ENCODE data around the gene MALRD1.

Gene MALRD1

GRCh38 chr10:19385846-19386450 lies 337.3 kb downstream of the MALRD1 start:
- DNase-seq: no peak

GRCh38 chr10:19408924-19409323 lies 360.3 kb downstream of the MALRD1 start:
- no peak for DNase-seq

DNA sequence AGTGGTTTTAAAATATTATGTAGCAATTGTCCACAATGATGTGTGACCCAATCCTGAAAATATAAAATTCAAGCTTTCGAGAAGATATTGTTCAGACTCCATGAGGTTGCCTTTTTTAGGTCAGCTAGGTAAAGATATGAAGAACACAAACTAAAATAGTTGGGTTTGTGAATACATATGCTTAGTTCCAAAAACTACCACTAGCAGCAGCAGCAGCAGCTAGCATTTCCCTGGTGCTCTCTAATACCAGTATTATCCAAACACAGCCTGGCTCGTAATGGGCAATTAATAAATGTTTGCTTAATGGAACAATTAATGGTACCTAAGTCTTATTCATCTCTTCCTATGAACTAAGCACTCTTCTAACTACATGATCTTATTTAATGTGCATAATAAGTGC lies 362.5 kb downstream of the MALRD1 start:
- DNase-seq: no peak

DNA sequence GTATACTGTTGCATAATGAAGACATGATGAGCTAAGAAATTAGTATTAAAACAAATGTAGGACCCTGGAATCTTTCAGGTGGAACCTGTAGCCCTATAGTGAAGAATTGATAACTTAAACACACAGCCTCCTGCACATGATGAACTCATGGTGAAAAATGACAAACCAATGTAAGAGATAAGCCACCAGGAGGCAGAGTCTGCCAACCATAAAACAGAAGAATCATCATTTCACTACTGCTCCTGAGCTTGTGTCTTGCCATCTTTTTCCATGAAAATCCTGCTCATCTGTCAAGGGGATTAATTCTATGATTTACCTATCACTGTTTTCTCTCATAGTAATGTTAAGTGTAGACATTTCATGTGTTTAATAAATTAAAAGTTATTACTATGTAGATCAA lies 363.9 kb downstream of the MALRD1 start:
- DNase-seq: peak; percentile 30 to 57 (median 40)

GRCh38 chr10:19416164-19416563 lies 367.6 kb downstream of the MALRD1 start:
- no peak for DNase-seq

DNA sequence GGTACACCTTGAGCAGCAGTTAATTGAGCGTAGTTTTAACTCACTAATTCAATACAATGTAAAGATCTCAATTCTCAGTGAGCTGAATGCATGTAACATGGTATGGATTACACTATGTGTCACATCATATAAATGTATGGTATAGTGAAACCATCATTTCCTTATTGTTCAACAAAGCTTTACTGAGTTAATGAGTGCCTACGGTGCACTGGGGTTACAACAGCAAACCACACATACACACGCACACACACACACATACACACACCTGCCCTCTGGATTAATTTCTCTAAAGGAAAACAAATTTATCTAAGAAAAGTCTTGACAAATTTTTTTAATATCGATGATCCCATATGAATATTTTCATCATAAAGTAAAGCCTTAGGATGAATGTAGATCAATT lies 369.1 kb downstream of the MALRD1 start:
- no peak for DNase-seq

DNA sequence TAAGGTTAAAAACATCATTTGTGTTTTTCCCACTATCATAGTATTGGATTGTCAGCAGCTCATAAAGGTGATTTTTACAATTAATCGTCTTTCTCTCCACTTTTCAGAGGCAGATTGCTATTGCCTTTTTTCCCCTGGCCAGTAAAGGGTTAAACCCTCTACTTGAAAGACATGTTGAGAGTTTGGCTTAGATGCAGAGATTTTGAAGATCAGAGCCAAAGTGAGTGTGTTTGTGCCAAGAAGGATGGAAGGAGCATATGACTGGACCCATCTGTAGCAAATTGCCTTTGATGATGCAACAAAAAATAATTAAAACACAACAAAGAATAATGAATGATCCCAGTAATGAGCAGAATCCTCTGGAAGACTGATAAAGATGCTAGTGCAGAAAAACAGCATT lies 373.1 kb downstream of the MALRD1 start:
- no peak for DNase-seq

DNA sequence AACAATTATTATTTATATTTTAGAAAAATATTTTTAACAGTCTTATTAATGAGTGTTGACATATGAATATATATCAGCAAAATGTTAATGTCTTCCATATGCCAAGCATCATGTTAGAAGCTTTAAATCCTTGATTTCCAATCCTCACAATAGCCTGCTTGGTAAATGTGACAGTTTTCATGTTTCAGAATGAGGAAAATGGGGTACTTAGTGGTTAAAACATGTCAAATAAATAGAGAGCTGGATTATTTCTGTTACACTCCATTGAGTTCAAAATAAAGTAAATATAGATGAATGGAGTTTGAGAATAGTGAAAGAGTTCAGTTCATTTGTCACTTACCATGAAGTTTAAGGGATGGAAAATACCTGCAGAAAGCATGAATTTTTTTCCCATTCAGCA lies 377.4 kb downstream of the MALRD1 start:
- no peak for DNase-seq

DNA sequence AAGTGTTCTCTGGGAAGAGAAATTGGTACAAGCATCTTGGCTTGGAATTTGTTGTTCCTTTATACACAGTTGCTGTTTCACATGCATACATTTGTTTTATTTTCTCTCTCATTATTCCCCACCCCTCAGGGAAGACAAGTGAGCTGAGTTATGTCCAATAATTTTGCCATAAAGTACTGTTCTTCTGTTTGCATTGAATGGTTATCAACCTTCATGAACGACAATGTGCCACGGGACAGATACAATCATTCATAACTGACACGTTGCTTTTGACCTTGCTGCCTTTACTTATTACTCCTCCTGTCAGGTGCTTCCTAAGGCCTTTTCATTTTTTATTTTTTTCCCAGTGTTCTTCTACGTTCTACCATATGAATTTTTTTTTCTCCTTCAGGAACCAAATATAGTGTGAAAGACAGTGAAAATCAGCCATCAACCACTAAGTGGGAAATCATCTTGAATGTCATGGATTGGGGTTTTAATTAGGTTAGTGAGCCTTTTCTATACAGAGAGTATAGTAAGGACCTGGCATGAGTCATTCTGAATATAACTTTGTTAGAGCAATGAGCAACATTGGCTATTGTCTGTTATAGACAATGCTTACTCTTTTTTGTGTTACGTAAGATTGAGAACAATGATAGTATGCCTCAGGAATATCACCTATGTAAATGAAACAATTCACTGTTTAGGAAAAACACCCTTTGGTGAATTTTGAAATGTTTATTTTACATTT lies 383.2 kb downstream of the MALRD1 start:
- no peak for DNase-seq

DNA sequence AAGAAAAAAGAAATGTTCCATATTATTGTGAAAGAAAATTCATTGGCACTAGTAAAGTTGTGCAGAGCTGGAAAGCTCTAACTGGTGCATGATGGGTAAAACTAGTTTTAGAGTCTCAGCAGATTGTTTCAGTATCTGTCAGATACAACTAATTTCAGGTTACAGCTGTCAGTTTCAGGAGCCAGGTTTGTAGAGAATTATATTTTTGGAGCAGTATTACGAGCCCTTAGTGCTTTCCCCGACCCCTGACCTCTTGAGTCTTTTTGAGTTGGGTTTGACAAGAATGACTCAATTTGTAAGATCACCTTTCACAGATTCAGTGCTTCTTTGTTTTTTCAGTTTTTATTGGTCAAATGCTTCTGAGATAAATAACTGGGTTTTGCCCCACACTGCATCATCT lies 401.3 kb downstream of the MALRD1 start:
- no peak for DNase-seq

DNA sequence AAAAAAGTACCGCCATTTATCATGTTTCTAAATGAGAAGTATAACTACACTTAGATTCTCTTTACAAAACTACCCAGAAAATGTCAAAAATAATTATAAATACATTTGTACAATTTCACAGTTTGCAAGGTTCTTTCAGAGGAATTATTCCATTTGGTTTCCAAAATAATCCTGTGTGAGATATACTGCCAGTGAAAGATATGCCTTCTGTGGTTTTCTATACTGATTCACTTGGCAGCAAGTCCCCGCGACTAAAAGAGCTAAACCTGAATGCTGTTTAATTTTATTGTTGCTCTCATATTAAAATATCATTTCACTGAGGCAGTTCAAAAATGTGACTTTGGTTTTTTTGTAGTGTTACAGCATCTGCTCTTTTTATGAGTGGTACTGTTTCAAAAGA lies 402.8 kb downstream of the MALRD1 start:
- DNase-seq: no peak

DNA sequence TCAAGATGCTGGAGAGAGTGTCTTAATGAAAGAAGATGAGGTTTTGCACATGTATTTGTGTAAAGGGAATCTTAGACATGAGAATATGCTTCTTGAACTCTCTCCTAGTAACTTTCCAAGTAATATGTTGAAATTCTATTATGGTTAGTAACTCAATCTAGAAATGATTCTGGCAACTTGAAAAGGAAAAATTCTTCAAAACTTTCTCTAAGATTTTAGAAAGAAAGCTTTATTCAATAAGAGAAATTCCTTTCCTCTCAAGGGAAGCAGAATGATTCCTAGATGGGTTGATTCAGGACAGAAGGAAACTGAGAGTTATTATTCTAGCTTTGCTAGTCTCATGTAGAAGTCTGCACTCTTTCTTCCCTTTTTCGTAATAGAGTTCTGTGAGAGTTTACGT lies 403.3 kb downstream of the MALRD1 start:
- DNase-seq: no peak

GRCh38 chr10:19453967-19454366 lies 405.4 kb downstream of the MALRD1 start:
- no peak for DNase-seq

GRCh38 chr10:19461588-19461987 lies 413.0 kb downstream of the MALRD1 start:
- DNase-seq: no peak

DNA sequence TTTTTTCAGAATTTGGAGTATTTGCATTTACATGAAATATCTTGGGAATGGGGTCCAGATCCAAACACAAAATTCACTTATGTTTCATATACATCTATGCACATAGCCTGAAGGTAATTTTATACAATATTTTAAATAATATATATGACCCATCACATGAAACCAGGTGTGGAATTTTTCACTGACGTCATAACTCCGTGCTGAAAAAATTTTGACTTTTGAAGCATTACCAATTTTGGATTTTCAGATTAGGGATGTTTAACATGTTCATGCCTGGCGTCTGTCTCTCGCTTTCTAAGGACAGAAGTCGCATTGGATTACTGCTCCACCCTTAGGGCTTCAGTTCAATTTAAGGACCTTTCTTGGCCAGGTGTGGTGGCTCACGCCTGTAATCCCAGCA lies 418.1 kb downstream of the MALRD1 start:
- DNase-seq: no peak

DNA sequence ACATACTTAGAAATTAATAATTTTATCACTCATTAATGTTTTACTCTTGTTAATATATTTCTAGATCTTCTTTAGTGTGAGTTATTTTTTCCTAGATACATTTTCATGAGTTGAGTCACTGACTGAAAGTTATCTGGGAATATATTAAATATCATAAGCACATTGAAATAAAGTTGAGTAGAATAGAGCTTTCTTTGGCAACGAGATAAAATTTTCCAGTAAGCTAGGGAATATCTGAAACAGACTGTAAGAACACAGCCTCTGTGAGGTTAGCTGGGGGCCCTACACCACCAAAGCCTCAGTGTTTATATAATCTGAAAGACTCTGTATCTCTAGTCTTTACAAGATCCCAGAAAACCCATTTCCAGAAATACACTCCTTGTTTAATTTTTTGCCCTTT lies 419.8 kb downstream of the MALRD1 start:
- no peak for DNase-seq

DNA sequence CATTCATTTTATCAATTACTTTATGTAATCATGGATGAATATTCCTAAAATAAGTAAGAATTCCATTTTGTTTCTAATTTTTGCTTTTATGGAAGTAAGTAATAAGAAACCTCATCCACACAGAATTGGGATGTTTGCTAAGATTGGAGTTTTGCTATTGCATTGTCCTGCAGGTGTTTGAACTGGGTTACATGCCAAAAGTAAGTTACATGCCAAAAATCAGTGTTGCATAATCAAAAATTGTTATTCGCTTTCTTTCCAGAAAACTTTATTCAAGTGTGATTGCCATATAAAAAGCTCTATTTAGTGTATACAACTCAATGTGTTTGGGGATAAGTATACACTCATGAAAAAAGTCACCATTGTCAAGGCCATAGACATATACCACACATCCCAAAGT lies 420.9 kb downstream of the MALRD1 start:
- DNase-seq: no peak

- no peak for DNase-seq
Measured at GRCh38 chr10:19479854-19480253, 431.3 kb downstream of the MALRD1 start.

DNA sequence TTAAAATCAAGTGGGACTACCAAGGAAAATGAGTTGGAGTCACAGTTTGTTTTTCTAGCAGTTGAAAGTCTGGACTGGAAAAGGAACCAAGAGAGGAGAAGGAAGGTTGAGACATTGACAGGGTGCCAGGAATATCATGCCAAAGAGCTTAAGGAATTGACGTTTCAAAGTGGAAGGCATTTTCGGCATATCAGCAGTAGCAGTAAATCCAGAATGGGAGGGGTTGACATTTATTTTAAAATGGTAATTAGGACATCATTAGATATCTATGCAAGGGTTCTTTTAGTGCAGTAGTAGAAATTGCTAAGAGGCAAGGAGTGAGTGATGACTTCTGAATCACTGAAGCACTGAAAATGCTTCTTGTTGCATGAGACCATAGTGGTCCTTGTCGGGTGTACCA lies 431.8 kb downstream of the MALRD1 start:
- no peak for DNase-seq

DNA sequence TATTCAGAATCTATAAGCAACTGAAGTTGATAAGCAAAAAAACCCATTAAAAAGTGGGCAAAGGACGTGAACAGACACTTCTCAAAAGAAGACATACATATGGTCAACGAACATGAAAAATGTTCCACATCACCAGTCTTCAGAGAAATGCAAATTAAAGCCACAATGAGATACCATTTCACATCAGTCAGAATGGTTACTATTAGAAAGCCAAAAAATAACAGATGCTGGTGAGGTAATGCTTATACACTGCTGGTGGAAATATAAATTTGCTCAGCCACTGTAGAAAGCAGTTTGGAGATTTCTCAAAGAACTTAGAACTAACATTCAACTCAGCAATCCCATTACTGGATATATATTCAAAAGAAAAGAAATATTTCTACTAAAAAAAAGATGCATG lies 434.8 kb downstream of the MALRD1 start:
- DNase-seq: no peak

DNA sequence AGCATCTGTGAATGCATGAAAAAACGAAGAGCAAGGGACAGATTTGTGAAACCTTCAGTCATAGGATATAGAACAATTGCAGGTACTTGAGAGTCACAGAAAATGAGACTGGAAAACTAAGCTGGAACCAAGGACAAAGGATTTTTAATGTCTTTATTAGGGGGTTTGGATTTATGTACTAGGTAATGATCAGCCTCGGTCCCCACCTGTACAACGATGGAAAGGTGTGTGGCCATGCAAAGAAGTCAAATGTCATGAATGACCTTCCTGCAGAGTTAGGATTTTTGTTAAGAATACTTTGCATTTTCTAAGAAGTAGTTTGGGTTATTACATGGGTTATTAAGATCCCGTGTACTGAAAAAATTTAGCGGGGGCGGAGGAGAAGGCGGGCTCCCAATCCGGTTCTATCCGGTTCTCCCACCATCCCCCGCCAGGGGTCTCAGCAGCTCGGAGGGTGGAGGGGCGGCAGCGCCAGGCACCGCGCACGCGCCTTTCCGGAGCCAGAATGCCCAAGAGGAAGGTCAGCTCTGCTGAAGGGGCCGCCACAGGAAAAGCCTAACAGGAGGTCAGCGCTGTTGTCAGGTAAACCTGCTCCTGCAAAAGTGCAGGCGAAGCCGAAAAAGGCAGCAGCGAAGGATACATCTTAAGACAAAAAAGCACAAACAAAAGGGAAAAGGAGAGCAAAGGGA lies 440.1 kb downstream of the MALRD1 start:
- peak in 3 of 4 experiments; percentile 10 to 35 (median 14) for DNase-seq

DNA sequence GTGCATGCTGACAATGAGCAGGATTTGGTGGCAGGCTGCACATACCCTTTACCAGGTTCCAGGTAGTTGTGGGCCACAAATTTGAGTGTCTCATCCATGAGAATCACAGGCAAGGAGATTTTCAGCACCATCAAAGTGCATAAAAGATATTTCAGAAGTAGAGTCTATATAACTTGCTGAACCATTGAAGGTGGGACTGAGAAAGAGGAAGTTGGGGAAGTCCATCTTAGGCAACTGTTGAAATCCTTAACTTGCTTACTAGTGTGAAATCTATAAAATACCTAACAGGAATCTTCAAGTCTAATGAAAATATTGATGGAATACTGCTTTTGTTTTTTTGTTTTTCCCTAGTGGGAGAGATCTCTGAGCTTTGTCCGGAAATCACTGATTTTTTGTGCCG lies 442.6 kb downstream of the MALRD1 start:
- peak in 2 of 4 experiments; percentile 22 to 34 for DNase-seq

- DNase-seq: no peak
Measured at GRCh38 chr10:19493917-19494316, 445.3 kb downstream of the MALRD1 start.

DNA sequence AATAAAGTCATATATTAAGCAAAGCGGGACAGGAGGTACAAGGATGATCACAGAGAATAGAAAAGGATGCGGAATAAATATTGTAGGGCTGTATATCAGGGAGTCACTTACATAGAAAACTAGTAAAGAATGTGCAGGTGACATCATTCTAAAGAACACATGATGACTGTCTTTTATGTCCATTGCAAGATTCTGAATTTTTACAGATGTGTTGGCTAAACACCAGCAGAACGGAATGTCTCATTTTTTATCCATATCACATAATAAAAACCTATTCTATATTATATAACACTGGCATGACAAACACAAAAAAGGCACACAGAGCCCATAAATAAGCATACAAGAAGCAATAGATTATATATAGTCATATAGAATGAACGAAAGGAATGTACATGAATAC lies 448.4 kb downstream of the MALRD1 start:
- no peak for DNase-seq
